Epidermal melanocyte (primary cell): ENCODE results near the gene SHC3.

Experiments
- DNase-seq: peaks from one replicate; pipeline ENCODE4 v3.0.0; 2011; ENCODE audit warnings: low spot score; ENCODE audit not compliant: insufficient read length

SHC3 gene

GRCh38 chr9:89160806-89161205 is 17.8 kb downstream of the SHC3 start:
- no peak for DNase-seq

GRCh38 chr9:89154651-89155336 is 23.8 kb downstream of the SHC3 start:
- no peak for DNase-seq

- no peak for DNase-seq
Observed at GRCh38 chr9:89154218-89154617, 24.4 kb downstream of the SHC3 start.

GRCh38 chr9:89153232-89154017 is 25.2 kb downstream of the SHC3 start:
- DNase-seq: no peak

GRCh38 chr9:89149726-89150125 is 28.9 kb downstream of the SHC3 start:
- no peak for DNase-seq

- DNase-seq: no peak
Observed at GRCh38 chr9:89145097-89145496, 33.5 kb downstream of the SHC3 start.

- no peak for DNase-seq
Observed at GRCh38 chr9:89144238-89144637, 34.4 kb downstream of the SHC3 start.

GRCh38 chr9:89143266-89143665 is 35.4 kb downstream of the SHC3 start:
- DNase-seq: no peak

- no peak for DNase-seq
Observed at GRCh38 chr9:89139455-89139854, 39.2 kb downstream of the SHC3 start.

- no peak for DNase-seq
Observed at GRCh38 chr9:89138463-89139390, 39.9 kb downstream of the SHC3 start.

- no peak for DNase-seq
Observed at GRCh38 chr9:89137542-89138462, 40.8 kb downstream of the SHC3 start.

- DNase-seq: no peak
Observed at GRCh38 chr9:89135591-89136166, 42.9 kb downstream of the SHC3 start.

GRCh38 chr9:89134709-89135108 is 43.9 kb downstream of the SHC3 start:
- DNase-seq: no peak

- DNase-seq: no peak
Observed at GRCh38 chr9:89122949-89123348, 55.7 kb downstream of the SHC3 start.

GRCh38 chr9:89120704-89121103 is 57.9 kb downstream of the SHC3 start:
- DNase-seq: no peak

GRCh38 chr9:89116805-89117192 is 61.8 kb downstream of the SHC3 start:
- no peak for DNase-seq

GRCh38 chr9:89116064-89116804 is 62.4 kb downstream of the SHC3 start:
- DNase-seq: no peak

GRCh38 chr9:89115426-89115825 is 63.2 kb downstream of the SHC3 start:
- DNase-seq: no peak

GRCh38 chr9:89114741-89115140 is 63.9 kb downstream of the SHC3 start:
- no peak for DNase-seq

- DNase-seq: no peak
Observed at GRCh38 chr9:89113851-89114250, 64.8 kb downstream of the SHC3 start.
